H1 (cell line): ENCODE data around the gene PELI2. TPM values are rescaled to one million over a fixed set of nuclear protein-coding genes. Genes with fewer than 3 reads are reported as not detected.

Experiments used
- CTCF ChIA-PET: fragments of 300-600 bp; sonication (Branson Sonifier 250); formaldehyde crosslinking; loops from one replicate; lab custom pipeline; 2021; ENCODE audit not compliant: partially characterized antibody; lab: Charles Lee
- POLR2A ChIA-PET: fragments of 300-600 bp; sonication (Branson Sonifier 250); formaldehyde crosslinking; loops from one replicate; lab custom pipeline; 2021; ENCODE audit warnings: inconsistent platforms; ENCODE audit not compliant: partially characterized antibody; lab: Charles Lee
- DNase-seq, 2 experiments: peaks; one replicate each; pipeline versions ENCODE4 v3.0.0 to v3.0.0-alpha.2; 2010 to 2022; ENCODE audit warnings: low spot score in 2 of 2, low read depth in 1 of 2, mixed read lengths in 1 of 2
- FAIRE-seq: peaks from 2 replicates; lab custom pipeline; 2011; peaks lifted over from hg19 to GRCh38; lab: Jason Lieb, UNC
- H2AFZ ChIP-seq: 2 replicates; pipeline ENCODE4 v1.8.1; 2012; ENCODE audit warnings: low read length, inconsistent platforms
- H2AK5ac ChIP-seq: 2 replicates; pipeline ENCODE4 v1.6.1; 2013; ENCODE audit warnings: low read depth, low read length
- H2BK120ac ChIP-seq: replicated peaks from 2 replicates; pipeline ENCODE3; 2013; ENCODE audit warnings: low read depth, low read length, inconsistent platforms
- H2BK12ac ChIP-seq: 2 replicates; pipeline ENCODE4 v1.6.1; 2013; ENCODE audit warnings: low read depth, low read length
- H2BK15ac ChIP-seq: 2 replicates; pipeline ENCODE4 v1.6.1; 2013; ENCODE audit warnings: low read length
- H2BK20ac ChIP-seq: 2 replicates; pipeline ENCODE4 v1.6.1; 2013; ENCODE audit warnings: low read length
- H2BK5ac ChIP-seq: 2 replicates; pipeline ENCODE4 v1.6.1; 2013; ENCODE audit warnings: low read depth, low read length
- H3K14ac ChIP-seq: 2 replicates; pipeline ENCODE4 v1.6.1; 2013; ENCODE audit warnings: inconsistent platforms; ENCODE audit not compliant: insufficient read length
- H3K18ac ChIP-seq: 2 replicates; pipeline ENCODE4 v1.6.1; 2013; ENCODE audit warnings: low read length; ENCODE audit errors: extremely low read depth
- H3K23ac ChIP-seq: 2 replicates; pipeline ENCODE4 v1.6.1; 2013; ENCODE audit warnings: inconsistent platforms; ENCODE audit not compliant: insufficient read length
- H3K23me2 ChIP-seq: 2 replicates; pipeline ENCODE4 v1.6.1; 2013; ENCODE audit warnings: low read depth, low read length
- H3K27ac ChIP-seq: 2 replicates; pipeline ENCODE4 v1.6.1; 2011; ENCODE audit warnings: low read depth, low read length, inconsistent platforms
- H3K27me3 ChIP-seq, 4 experiments: replicated peaks in 1 of 4; 1 replicate in 1 of 4; 2 replicates in 3 of 4; pipeline versions ENCODE4 v1.6.1 to v1.8.1; 2011 to 2013; ENCODE audit warnings: low read length in 3 of 4, mild to moderate bottlenecking in 3 of 4, inconsistent platforms in 2 of 4, mixed read lengths in 2 of 4, moderate library complexity in 1 of 4; ENCODE audit not compliant: control insufficient read depth in 3 of 4, insufficient read depth in 3 of 4; ENCODE audit errors: extremely low read depth in 1 of 4
- H3K36me3 ChIP-seq, 4 experiments: 2 replicates each; pipeline versions ENCODE4 v1.6.1 to v1.8.1; 2011 to 2013; ENCODE audit warnings: mild to moderate bottlenecking in 4 of 4, low read length in 3 of 4, moderate library complexity in 2 of 4, control low read depth in 1 of 4, inconsistent platforms in 1 of 4; ENCODE audit not compliant: insufficient read depth in 4 of 4, control insufficient read depth in 2 of 4
- H3K4ac ChIP-seq: replicated peaks from 2 replicates; pipeline ENCODE3; 2013; ENCODE audit warnings: low read length, low read depth, mixed read lengths, inconsistent platforms; ENCODE audit not compliant: insufficient read length
- H3K4me1 ChIP-seq, 4 experiments: replicated peaks in 1 of 4; 1 replicate in 1 of 4; 2 replicates in 3 of 4; pipeline versions ENCODE4 v1.6.1 to v1.8.1; 2011 to 2013; ENCODE audit warnings: low read length in 3 of 4, inconsistent platforms in 2 of 4, mixed read lengths in 1 of 4; ENCODE audit not compliant: insufficient read depth in 4 of 4, control insufficient read depth in 3 of 4
- H3K4me2 ChIP-seq, 2 experiments: 2 replicates each; pipeline versions ENCODE4 v1.6.1 to v1.8.1; 2011 to 2013; ENCODE audit warnings: low read depth in 2 of 2, low read length in 2 of 2, control low read depth in 1 of 2, inconsistent platforms in 1 of 2, mild to moderate bottlenecking in 1 of 2; ENCODE audit not compliant: insufficient read depth in 1 of 2
- H3K4me3 ChIP-seq, 4 experiments: fragments of 200-600, 300-600 bp in 1 of 4; sonication (generic), shearing (Covaris generic), sonication (Bioruptor Twin) in 1 of 4; 2 replicates each; pipeline versions ENCODE4 v1.5.1 to v1.8.1; 2011 to 2016; ENCODE audit warnings: low read length in 4 of 4, low read depth in 3 of 4, control low read depth in 2 of 4, inconsistent platforms in 2 of 4, mild to moderate bottlenecking in 2 of 4, mixed read lengths in 1 of 4, moderate library complexity in 1 of 4; ENCODE audit not compliant: insufficient read depth in 2 of 4; ENCODE audit errors: extremely low read depth in 1 of 4
- H3K56ac ChIP-seq: replicated peaks from 2 replicates; pipeline ENCODE3; 2013; ENCODE audit warnings: low read depth, mild to moderate bottlenecking, mixed read lengths, low read length, inconsistent platforms; ENCODE audit not compliant: insufficient read length
- H3K79me1 ChIP-seq: 2 replicates; pipeline ENCODE4 v1.6.1; 2013; ENCODE audit warnings: low read depth, low read length, control low read depth
- H3K79me2 ChIP-seq, 2 experiments: 2 replicates each; pipeline versions ENCODE4 v1.6.1 to v1.8.1; 2012 to 2013; ENCODE audit warnings: low read length in 2 of 2, mild to moderate bottlenecking in 2 of 2, inconsistent platforms in 1 of 2; ENCODE audit not compliant: insufficient read depth in 2 of 2, control insufficient read depth in 1 of 2
- H3K9ac ChIP-seq, 4 experiments: replicated peaks in 1 of 4; 1 replicate in 1 of 4; 2 replicates in 3 of 4; pipeline versions ENCODE4 v1.6.1 to v1.8.1; 2011 to 2013; ENCODE audit warnings: low read depth in 3 of 4, low read length in 3 of 4, control low read depth in 2 of 4, mild to moderate bottlenecking in 2 of 4, moderate library complexity in 2 of 4, inconsistent platforms in 1 of 4; ENCODE audit errors: extremely low read depth in 1 of 4
- H3K9me3 ChIP-seq, 2 experiments: 2 replicates each; pipeline versions ENCODE4 v1.6.1 to v1.8.1; 2012 to 2013; ENCODE audit warnings: mild to moderate bottlenecking in 2 of 2, moderate library complexity in 2 of 2, control low read depth in 1 of 2, inconsistent platforms in 1 of 2, low read depth in 1 of 2, low read length in 1 of 2, mixed read lengths in 1 of 2; ENCODE audit not compliant: insufficient read depth in 2 of 2
- H4K20me1 ChIP-seq, 2 experiments: replicated peaks in 1 of 2; 2 replicates each; pipeline versions ENCODE3 to v1.8.1; 2011 to 2013; ENCODE audit warnings: inconsistent platforms in 2 of 2, low read length in 2 of 2, mild to moderate bottlenecking in 1 of 2; ENCODE audit not compliant: insufficient read depth in 2 of 2, control insufficient read depth in 1 of 2
- H4K5ac ChIP-seq: 2 replicates; pipeline ENCODE4 v1.6.1; 2013; ENCODE audit warnings: low read length, low read depth, mixed read lengths, inconsistent platforms; ENCODE audit not compliant: insufficient read length
- H4K8ac ChIP-seq: 2 replicates; pipeline ENCODE4 v1.8.0; 2013; ENCODE audit warnings: mild to moderate bottlenecking, moderate library complexity, low read length, inconsistent platforms; ENCODE audit not compliant: insufficient read depth; ENCODE audit errors: extremely low read depth
- H4K91ac ChIP-seq: replicated peaks from 2 replicates; pipeline ENCODE3; 2013; ENCODE audit warnings: low read length, mixed read lengths, inconsistent platforms; ENCODE audit not compliant: insufficient read length
- CBX8 ChIP-seq: fragments of 300-800, 300-1000 bp; sonication (generic); IDR thresholded peaks from 2 replicates; pipeline ENCODE4 v1.7.1; 2016; ENCODE audit warnings: low read depth, low read length, borderline replicate concordance
- GTF2F1 ChIP-seq: IDR thresholded peaks from 2 replicates; pipeline ENCODE4 v1.6.1; 2012; ENCODE audit warnings: low read depth, low read length, improper control_type of control experiment, borderline replicate concordance
- HDAC6 ChIP-seq: IDR thresholded peaks from one replicate; pipeline ENCODE4 v1.7.1; 2012; ENCODE audit warnings: low read depth, mild to moderate bottlenecking, inconsistent platforms, low read length, moderate library complexity
- NANOG ChIP-seq: IDR thresholded peaks from 2 replicates; pipeline ENCODE4 v1.6.1; 2011; ENCODE audit warnings: low read length, low read depth, mild to moderate bottlenecking, inconsistent platforms; ENCODE audit not compliant: insufficient read depth, poor library complexity, severe bottlenecking
- POLR2AphosphoS5 ChIP-seq: IDR thresholded peaks from 2 replicates; pipeline ENCODE4 v1.6.1; 2011; ENCODE audit warnings: low read depth, low read length
- RFX5 ChIP-seq: IDR thresholded peaks from 2 replicates; pipeline ENCODE4 v1.6.1; 2011; ENCODE audit warnings: low read depth, low read length, improper control_type of control experiment, borderline replicate concordance
- RNF2 ChIP-seq: fragments of 200-900, 300-1000 bp; sonication (generic); IDR thresholded peaks from 2 replicates; pipeline ENCODE4 v1.7.1; 2016; ENCODE audit warnings: borderline replicate concordance, low read depth, mild to moderate bottlenecking, antibody characterized with exemption, low read length; ENCODE audit not compliant: poor library complexity, severe bottlenecking; ENCODE audit errors: missing control alignments
- SIRT6 ChIP-seq: IDR thresholded peaks from one replicate; pipeline ENCODE4 v1.7.1; 2012; ENCODE audit warnings: low read length, inconsistent platforms
- TEAD4 ChIP-seq: IDR thresholded peaks from 2 replicates; pipeline ENCODE4 v1.6.1; 2012; ENCODE audit warnings: low read depth, low read length, inconsistent platforms, mixed read lengths
- USF2 ChIP-seq: IDR thresholded peaks from 2 replicates; pipeline ENCODE4 v1.6.1; 2011; ENCODE audit warnings: low read length, improper control_type of control experiment
- WGBS, 2 experiments: shearing (Covaris generic) in 1 of 2; methylation state at CpG; one replicate each; pipeline versions ENCODE4 v1.1.6 to v1.1.7; 2013 to 2015; ENCODE audit warnings: low lambda C conversion rate in 2 of 2, mixed read lengths in 2 of 2, inconsistent platforms in 1 of 2, low coverage in 1 of 2, missing lambda C conversion rate in 1 of 2; ENCODE audit not compliant: insufficient replicate concordance in 2 of 2, insufficient coverage in 1 of 2, insufficient read length in 1 of 2; ENCODE audit errors: extremely low coverage in 1 of 2, missing lambda C conversion rate in 1 of 2; 5-methylcytosine and 5-hydroxymethylcytosine counted together
- polyA plus RNA-seq, 7 experiments: library from polyadenylated mRNA; depleted of rRNA in 3 of 7; stranded (reverse) in 5 of 7; unstranded in 2 of 7; fragments of >200 nt in 5 of 7; fragments of 200-250 nt in 2 of 7; gene quantifications; 1 replicate in 5 of 7; 2 replicates in 1 of 7; 4 replicates in 1 of 7; pipeline versions ENCODE4 v1.2.1 to v1.2.3, GENCODE V29; 2011 to 2013; ENCODE audit warnings: missing spikeins in 2 of 7, mixed read lengths in 2 of 7
- total RNA-seq: library from RNA; stranded (reverse); fragmentation: NEBNext Ultra II Directional; extraction: Animal tissue kit (Norgen Biotek cat#: 25700); gene quantifications from 2 replicates; pipeline ENCODE4 v1.2.1, GENCODE V29; 2021
- TF ChIP-seq, protein P1 (sequence below): IDR thresholded peaks from 2 replicates; pipeline ENCODE4 v1.6.1; 2012; ENCODE audit warnings: inconsistent platforms

The PELI2 gene
- total and polyA plus RNA-seq, 2 of the 8 experiments (the other 6 are each of a cell fraction or from before 2014, with no cell fraction given) = 14.6 to 25.7 TPM

- no peak overlapping the region for H2AFZ ChIP-seq
- no peak overlapping the region for H3K27ac ChIP-seq
- no peak overlapping the region for H2AK5ac ChIP-seq
- H4K8ac ChIP-seq = no peak overlapping the region
- no peak overlapping the region for H3K4me3 ChIP-seq
- no peaks in the 10 kb centered on the region; the same call in 1 of the 2 replicates for H3K23me2 ChIP-seq
- H3K79me1 ChIP-seq = peaks cover 6% of the 10 kb centered on the region
- H3K23ac ChIP-seq = no peak overlapping the region
- no peak overlapping the region for H2BK20ac ChIP-seq
- no peak overlapping the region for H3K14ac ChIP-seq
- DNase-seq (no peak), FAIRE-seq (no peak)
- no peak overlapping the region for H4K91ac ChIP-seq
- H2BK120ac ChIP-seq = no peak overlapping the region
- H3K4ac ChIP-seq = no peak overlapping the region
- no peak overlapping the region for H3K4me2 ChIP-seq
- TF ChIP-seq CBX8 = no peak
- no peak for TF ChIP-seq HDAC6
- no peak for TF ChIP-seq SIRT6
- TF ChIP-seq, protein P1, sequence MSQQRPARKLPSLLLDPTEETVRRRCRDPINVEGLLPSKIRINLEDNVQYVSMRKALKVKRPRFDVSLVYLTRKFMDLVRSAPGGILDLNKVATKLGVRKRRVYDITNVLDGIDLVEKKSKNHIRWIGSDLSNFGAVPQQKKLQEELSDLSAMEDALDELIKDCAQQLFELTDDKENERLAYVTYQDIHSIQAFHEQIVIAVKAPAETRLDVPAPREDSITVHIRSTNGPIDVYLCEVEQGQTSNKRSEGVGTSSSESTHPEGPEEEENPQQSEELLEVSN = no peak
- TF ChIP-seq USF2 = no peak
- no peak for TF ChIP-seq POLR2AphosphoS5
- TF ChIP-seq NANOG = no peak
- no peak for TF ChIP-seq RNF2
- TF ChIP-seq TEAD4 = no peak
- no peak for TF ChIP-seq GTF2F1
- TF ChIP-seq RFX5 = no peak
- no peak overlapping the region for H3K9ac ChIP-seq
- no peak overlapping the region for H4K5ac ChIP-seq
- H3K36me3 ChIP-seq = no peaks in the 10 kb centered on the region; a peak in 1 of 8 replicates
- ChIA-PET CTCF (interaction anchor here (1.5 kb wide), 1 partner anchor 10 kb away, joined by 3 read pairs; no protein-coding TSS in a partner anchor), POLR2A (interaction anchor here (1.3 kb wide), 1 partner anchor 397 kb away, joined by 3 read pairs; no protein-coding TSS in a partner anchor)
- H3K79me2 ChIP-seq = peaks cover 5 to 11% of the 10 kb centered on the region in 2 experiments; a peak in 2 of 4 replicates
- no peak overlapping the region for H2BK5ac ChIP-seq
- H3K18ac ChIP-seq = no peak overlapping the region
- no peak overlapping the region for H3K56ac ChIP-seq
- H3K27me3 ChIP-seq = no peaks in the 10 kb centered on the region
- H3K4me1 ChIP-seq = peaks cover 0 to 4% (median 2%) of the 10 kb centered on the region in 4 experiments; a peak in 1 of 7 replicates
- peaks cover 0 to 4% of the 10 kb centered on the region in 2 experiments for H4K20me1 ChIP-seq
- no peak overlapping the region; the same call in 1 of the 2 replicates for H2BK15ac ChIP-seq
- WGBS, 2 experiments = 83% methylated on average over 7 of the region's 7 CpGs; no CpG with 5 or more reads in 1 of the 2 experiments
- no peak overlapping the region for H2BK12ac ChIP-seq
- no peaks in the 10 kb centered on the region for H3K9me3 ChIP-seq
Measured at GRCh38 chr14:56194042-56194441, 75.8 kb downstream of the PELI2 start.
